OCI-M1 (cell line): ENCODE data around the gene VEGFA.
A peak's percentile ranks its signal among the peaks of the same experiment; 100 is the strongest.

Source experiments
- DNase-seq: peaks from one replicate; lab custom pipeline; 2025; lab: John Stamatoyannopoulos, UW

Gene VEGFA

DNA sequence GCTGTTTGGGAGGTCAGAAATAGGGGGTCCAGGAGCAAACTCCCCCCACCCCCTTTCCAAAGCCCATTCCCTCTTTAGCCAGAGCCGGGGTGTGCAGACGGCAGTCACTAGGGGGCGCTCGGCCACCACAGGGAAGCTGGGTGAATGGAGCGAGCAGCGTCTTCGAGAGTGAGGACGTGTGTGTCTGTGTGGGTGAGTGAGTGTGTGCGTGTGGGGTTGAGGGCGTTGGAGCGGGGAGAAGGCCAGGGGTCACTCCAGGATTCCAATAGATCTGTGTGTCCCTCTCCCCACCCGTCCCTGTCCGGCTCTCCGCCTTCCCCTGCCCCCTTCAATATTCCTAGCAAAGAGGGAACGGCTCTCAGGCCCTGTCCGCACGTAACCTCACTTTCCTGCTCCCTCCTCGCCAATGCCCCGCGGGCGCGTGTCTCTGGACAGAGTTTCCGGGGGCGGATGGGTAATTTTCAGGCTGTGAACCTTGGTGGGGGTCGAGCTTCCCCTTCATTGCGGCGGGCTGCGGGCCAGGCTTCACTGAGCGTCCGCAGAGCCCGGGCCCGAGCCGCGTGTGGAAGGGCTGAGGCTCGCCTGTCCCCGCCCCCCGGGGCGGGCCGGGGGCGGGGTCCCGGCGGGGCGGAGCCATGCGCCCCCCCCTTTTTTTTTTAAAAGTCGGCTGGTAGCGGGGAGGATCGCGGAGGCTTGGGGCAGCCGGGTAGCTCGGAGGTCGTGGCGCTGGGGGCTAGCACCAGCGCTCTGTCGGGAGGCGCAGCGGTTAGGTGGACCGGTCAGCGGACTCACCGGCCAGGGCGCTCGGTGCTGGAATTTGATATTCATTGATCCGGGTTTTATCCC lies at the start of gene VEGFA:
VEGFA (plus strand) TSS at position 686 of the 846 bp plus-strand sequence.
- peak; percentile 96 for DNase-seq

DNA sequence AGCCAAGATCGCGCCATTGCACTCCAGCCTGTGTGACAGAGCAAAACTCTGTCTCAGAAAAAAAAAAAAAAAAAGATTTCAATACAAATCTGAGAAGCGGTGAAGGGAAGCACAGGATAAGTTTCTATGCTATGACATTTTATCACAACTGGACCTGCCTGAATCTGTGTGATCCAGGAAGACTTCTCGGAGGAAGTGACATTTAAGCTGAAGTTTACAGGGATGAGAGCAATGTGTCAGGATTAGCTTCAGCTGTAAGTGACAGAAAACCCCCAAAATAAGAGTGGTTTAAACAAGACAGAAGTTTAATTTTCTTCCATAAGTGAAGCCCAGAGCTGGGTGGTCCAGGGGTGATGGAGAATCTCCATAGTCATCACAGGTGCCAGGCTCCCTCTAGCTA lies 49.0 kb upstream of the VEGFA start:
- DNase-seq = no peak

- no peak for DNase-seq
Observed at GRCh38 chr6:43722920-43723545, 47.0 kb upstream of the VEGFA start.

DNA sequence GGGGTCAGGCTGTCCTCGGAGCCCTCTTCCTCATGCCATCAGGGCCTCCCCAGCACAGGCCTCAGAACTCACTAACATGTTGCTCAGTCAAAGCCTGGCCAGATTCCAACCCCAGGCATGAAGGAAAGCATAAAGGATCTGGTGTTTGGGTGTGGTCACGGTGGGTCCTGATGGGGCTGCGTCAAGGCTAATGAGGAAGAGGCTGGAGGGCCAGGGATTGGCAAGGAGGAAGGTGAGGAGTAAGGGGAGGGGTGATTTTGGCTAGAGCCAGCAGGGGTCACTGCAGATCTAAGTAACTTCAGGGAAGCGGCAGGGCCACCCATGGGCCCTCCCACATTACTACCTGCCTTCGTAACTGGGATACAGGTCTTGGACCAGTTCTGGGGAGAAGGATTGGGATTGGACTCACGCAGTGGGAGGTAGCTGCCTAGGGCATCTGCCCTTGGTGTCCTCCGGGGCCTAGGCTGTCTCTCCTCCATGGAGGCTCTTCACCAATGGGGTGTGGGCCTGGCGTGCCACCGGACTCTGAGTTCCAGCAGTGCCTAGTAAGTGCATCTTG lies 46.2 kb upstream of the VEGFA start:
- peak; percentile 95 for DNase-seq

- no peak for DNase-seq
Observed at GRCh38 chr6:43724354-43724753, 45.7 kb upstream of the VEGFA start.

- DNase-seq = peak; percentile 100
Observed at GRCh38 chr6:43724914-43725642, 44.9 kb upstream of the VEGFA start.

GRCh38 chr6:43725643-43726580 lies 44.1 kb upstream of the VEGFA start:
- DNase-seq = no peak

GRCh38 chr6:43727634-43728033 lies 42.4 kb upstream of the VEGFA start:
- DNase-seq = no peak

DNA sequence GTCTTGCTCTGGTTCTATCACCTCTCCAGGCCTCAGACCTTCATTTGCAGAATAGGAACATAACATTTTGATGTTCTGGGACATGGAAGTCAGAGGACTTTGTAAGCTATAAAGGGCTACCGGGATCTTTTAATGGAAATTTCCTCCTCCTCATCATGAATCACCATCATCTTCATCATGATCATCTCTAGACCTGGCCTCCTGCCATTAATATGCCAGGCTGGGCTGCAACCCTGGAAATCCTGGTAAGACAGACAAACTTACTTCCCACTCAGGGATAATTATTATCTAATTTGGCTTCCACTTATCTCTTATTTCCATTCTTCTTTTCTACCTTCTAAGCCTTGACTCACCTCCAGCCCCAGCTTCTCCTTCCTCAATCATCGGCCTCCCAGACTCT lies 41.4 kb upstream of the VEGFA start:
- DNase-seq = no peak

GRCh38 chr6:43729537-43729936 lies 40.5 kb upstream of the VEGFA start:
- DNase-seq = no peak

DNA sequence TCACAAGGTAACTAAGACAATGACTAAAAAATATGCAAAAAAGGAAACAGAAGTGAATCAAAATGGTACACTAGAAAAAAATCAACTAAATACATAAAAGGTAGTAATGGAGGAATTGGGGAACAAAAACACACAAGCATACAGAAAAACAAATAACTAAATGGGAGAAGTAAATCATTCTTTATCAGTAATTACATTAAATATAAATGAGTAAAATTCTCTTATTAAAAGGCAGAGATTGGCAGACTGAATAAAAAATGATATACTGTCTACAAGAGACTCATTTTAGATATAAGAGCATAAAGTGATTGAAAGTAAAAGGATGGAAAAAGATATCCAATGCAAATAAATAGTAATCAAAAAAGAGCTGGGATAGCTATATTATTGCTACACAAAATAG lies 39.4 kb upstream of the VEGFA start:
- no peak for DNase-seq

DNA sequence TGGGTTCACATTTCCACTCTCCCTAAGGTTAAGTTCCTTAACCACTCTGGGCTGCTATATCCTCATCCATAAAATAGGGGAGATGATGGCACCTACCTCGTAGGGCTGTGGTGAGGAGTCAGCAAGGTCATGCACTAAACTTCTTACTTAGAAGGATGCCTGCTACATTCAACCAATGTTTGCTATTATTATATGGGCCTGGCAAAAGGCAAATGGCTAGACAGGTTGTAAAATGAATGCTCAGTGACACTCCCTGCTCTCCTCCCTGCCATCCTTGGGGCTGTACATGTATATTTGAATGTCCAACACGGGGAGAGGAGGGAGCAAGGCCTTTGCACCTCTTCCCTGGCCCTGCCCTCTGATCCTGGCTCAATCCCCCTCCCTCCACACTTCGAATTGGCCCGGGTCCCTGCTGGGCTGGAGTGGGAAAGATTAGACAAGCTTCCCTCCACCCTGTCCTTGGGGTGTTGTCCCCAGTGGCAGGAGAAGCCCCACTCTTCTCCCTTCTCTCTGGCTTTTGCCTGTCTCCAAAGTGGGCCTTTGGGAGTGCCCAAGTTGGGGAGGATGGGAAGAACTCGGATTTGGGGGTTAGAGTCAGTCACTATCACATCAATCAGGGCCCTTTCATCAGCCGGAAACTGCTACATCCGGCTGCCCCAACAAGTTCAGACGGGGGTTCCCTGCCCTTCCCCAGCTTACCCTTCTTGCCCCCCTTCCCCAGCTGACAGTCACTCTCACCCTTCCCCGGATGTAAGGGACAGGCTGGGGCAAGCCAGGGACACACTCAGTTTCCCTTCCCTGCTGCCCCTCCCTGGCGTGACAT lies 36.3 kb upstream of the VEGFA start:
- DNase-seq = no peak

GRCh38 chr6:43734294-43734665 lies 35.7 kb upstream of the VEGFA start:
- DNase-seq = no peak

DNA sequence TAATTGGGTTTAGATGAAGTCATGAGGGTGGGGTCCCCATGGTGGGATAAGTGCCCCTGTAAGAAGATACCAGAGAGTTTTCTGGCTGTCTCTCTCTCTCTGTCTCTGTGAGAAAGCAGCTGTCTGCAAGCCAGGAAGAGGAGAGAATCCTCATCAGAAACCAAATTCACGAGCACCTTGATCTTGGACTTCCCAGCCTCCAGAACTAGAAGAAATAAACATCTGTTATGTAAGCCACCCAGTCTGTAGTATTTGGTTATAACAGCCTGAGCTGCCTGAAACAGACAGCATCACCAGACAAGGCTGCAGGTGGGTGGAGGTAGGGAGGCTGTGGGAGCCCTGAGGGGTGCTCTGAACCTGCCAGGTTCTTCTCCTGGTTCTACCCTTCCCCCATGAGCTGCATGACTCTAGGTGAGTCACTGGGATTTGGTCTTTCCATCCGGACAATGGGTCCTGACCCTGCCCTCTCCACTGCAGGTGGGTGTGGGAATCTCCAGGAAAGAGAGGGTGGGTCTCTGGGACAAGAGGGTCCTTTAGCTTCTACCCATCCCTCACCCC lies 34.3 kb upstream of the VEGFA start:
- no peak for DNase-seq

- DNase-seq = no peak
Observed at GRCh38 chr6:43736211-43736786, 33.7 kb upstream of the VEGFA start.

- no peak for DNase-seq
Observed at GRCh38 chr6:43736844-43737243, 33.2 kb upstream of the VEGFA start.

GRCh38 chr6:43737272-43738081 lies 32.5 kb upstream of the VEGFA start:
- peak; percentile 27 for DNase-seq

- DNase-seq = no peak
Observed at GRCh38 chr6:43738267-43738676, 31.7 kb upstream of the VEGFA start.
